GM19324 (cell line): ENCODE results near the gene HIGD1A.

ENCODE experiments used
- ATAC-seq: cut with Tn5 transposase; IDR thresholded peaks from one replicate; pipeline ENCODE4 v1.9.1; 2021; ENCODE audit warnings: mild to moderate bottlenecking, moderate library complexity; ENCODE audit not compliant: unreplicated experiment, low FRiP score

The HIGD1A gene

GRCh38 chr3:42762046-42762724 is 42.1 kb downstream of the HIGD1A start:
- no peak for ATAC-seq

DNA sequence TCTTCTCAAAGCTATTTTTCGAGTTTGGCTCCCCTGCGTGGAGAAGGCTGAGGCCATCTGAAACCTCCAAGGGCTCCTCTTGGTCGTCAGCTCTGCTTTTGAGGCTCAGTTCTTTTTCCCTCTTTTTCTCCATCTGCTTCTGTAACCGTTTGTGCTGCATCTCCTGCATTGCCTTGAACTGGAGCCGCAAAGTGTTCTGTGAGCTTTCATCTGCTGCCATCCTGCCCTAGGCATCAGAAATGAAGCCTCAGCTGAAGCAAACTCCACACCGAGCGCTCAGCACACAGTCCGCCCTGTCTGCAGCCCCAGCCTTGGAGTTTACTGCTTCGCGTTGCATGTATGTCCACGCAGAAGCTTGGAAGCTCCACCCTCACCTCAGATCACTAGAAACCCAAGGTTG is 46.2 kb downstream of the HIGD1A start:
- ATAC-seq: no peak

DNA sequence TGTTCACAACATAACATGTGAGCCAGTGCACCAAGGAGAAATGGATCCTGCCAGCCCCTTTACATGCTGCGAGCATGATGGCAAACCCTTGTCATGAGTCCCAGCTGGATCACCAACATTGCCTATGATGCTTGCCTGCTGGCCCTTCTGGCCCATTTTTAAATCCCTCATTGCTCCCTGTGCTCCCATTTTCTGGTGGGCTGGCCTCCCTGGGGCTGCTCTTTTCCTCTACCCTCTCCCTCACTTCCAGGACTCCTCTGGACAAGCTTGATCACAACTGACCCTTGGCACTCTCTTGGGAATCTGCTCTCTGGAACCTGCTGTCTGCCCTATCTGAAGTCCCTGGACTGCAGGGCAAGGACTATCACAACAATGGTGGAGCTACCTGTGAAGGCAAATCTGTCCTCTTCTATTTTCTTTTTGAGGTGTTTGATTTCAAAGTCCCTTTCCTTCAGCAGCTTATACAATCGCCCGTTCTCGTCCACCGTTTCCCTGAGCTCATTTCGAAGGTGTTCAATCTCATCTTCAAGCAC is 47.5 kb downstream of the HIGD1A start:
- no peak for ATAC-seq

DNA sequence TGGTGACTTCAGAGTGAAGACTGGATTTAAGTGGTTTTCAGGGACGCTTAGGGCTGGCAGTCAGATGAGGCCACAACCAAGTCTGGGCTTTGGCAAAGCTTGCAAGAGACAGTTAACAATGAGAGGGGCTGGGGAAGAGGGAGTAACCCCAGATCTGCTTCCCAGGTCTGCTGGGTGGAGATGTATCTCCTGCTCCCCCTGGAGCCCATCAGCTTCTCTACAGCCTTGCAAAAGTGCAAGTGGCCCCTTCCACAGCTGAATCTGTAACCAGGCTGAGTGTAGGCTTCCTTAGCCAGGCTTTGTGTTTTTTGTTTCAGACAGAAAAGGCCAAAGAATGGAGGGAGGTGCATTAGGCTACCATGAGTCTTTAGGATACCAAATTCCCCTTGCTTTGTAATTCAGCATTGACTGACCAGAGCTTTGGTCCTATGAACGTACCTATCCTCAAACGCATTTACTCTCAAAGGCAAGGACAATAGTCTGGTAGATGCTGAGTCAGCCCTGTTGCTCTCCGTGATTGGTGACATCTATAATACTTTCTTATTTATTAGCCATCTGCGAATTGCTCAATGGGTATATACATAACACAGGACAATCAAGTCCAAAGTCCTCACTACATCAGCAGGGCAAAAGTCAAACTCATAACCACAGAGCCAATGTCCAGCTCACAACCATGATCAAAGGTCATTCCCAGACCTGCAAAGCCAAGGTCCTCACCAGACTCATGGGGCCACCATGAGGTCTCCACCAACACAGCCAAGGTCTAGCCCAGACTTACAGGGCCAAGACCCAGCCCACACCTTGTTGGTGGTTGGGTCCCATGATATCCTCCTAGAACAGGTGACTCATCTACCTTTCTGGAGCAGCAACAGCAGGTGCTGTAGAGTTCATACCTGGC is 48.4 kb downstream of the HIGD1A start:
- ATAC-seq: no peak

- ATAC-seq: no peak
These were observed 50.5 kb downstream of the HIGD1A start for GRCh38 chr3:42753757-42754156.

GRCh38 chr3:42752961-42753360 is 51.3 kb downstream of the HIGD1A start:
- no peak for ATAC-seq

DNA sequence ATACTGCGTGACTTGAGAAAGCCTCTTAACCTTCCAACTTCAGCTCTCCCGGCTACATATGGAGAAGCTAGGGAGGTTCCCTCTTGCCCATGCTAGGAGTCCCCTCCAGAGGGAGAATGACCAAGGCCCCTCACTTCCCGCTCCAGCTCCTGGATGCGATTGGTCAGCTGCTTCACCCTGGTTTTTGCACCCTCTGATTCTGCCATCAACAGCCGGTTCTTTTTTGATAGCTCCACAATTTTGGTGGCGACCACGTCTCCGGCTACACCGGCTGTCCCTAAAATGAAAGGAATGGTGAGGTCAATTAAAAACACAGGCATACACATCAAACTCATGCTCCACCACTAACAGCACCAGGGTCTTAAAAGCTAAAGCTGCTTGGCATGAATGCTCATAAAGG is 51.8 kb downstream of the HIGD1A start:
- ATAC-seq: no peak

GRCh38 chr3:42751609-42752008 is 52.7 kb downstream of the HIGD1A start:
- no peak for ATAC-seq

- no peak for ATAC-seq
These were observed 53.5 kb downstream of the HIGD1A start for GRCh38 chr3:42750834-42751233.

- no peak for ATAC-seq
These were observed 54.5 kb downstream of the HIGD1A start for GRCh38 chr3:42749753-42750231.

DNA sequence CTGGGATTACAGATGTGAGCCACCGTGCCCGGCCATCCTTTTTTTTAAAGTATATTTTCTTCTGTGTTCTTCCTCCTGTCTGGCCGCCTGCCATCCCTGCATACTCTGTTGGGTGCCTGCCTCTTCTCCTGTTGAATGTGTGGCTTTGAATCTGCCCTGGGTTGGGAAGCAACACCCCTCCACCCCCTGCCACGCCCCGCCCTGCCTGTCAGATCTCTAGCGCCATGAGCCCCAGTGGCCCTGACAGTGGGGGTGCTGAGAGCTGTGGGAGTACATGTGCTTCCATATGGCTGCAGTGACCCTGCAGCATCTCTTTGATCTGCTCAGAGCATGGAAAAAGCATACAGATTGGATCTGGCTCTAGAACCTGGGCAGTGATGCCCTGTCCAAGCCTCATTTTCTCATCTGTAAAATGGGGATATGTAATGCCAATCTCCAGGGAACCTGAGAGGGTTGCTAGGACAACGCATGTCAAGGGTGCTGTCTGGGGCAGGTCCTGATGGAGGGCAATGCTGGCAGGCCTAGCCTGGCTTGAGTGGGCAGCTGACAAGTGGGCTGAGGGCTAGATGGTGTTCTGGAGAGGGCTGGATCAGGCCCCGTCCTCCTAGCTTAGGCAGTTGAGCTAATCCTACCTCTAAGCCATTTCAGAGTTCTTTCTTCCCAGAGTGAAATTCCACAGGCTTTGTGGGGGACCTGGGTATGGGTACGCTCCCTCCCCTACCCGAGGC is 55.1 kb downstream of the HIGD1A start:
- ATAC-seq: no peak

GRCh38 chr3:42747581-42747980 is 56.7 kb downstream of the HIGD1A start:
- no peak for ATAC-seq

- no peak for ATAC-seq
These were observed 57.5 kb downstream of the HIGD1A start for GRCh38 chr3:42746455-42747450.

DNA sequence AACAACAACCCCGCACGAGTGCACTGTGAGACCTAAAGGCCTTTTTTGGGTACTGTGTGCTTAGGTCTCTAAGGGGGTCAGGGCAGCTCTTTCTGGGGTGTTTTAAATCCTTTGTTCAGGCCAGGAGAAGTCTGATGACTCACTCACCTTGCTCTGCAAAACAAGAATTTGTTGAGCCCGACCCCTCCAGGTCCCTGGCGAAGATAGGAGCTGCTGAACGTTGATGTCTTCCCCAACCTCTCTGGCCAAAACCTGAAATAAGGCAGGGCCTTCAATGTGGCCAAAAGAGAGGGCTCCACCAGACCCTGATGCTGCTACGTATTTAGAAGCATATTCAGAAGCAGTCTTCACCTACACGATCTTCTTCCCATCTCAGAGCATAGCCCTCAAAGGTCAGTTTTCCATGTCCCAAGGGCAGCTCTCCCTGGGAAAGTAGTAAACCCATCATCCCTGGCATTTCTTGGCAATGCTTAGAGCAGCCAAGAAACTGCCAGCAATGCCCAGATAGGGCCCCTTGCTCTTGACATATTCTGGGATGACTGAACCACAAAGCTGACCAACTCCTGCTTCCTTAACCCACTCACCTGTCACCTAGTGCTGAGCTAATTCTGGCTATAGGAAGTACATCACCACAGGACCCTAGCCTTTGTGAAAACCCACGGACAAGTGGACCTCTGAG is 58.4 kb downstream of the HIGD1A start:
- no peak for ATAC-seq

DNA sequence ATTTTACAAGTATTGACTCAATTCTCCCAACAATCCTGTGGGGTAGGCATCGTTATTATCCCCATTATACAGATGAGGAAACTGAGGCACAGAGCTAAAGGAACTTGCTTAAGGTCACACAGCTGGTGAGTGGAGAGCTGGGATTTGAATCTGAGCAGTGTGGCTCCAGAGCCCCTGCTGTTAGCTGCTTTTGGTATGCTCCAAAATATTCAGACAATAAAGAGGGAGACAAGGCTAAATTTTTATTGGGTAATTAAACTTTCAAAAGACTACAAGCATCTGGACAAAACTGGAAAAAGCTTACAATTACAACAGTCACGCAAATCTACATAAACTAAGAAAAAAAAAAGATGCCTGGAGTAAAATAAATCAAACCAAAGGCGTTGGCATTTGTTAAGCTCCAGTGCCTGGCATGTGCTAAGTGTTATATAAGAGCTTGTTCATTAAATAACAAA is 59.0 kb downstream of the HIGD1A start:
- ATAC-seq: no peak

DNA sequence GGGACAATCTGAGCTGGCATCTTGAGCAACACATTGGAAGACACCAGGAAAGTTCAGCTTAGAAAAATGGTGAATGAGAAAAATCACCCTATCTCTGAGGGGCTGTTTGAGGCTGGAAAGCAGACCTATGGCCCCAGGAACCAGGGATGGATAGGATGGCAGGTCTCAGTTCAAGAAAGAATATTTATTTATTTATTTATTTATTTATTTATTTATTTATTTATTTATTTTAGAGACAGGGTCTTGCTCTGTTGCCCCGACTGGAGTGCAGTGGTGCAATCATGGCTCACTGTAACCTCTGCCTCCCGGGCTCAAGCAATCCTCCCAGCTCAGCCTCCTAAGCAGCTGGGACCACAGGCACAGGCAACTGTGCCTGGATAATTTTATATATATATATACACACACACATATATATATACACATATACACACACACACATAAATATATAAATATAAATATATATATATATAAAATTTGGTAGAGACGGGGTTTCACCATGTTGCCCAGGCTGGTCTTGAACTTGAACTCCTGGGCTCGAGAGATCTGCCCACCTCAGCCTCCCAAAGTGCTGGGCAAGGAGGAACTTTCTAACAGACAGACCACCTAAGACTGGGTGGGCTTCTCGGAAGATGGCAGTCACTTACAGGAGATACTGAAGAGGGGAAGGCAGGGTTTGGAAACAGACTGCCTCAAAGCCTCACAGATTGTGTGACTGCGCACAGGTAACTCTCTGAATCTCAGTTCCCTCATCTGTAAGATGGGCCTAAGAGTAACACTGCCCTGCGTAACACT is 60.9 kb downstream of the HIGD1A start:
- ATAC-seq: no peak

GRCh38 chr3:42742688-42743087 is 61.6 kb downstream of the HIGD1A start:
- no peak for ATAC-seq

- ATAC-seq: no peak
These were observed 62.0 kb downstream of the HIGD1A start for GRCh38 chr3:42742259-42742658.
